GM15510 (cell line): ENCODE results near the gene ZBTB33.

Experiments
- POLR2A ChIP-seq: IDR thresholded peaks from 3 replicates; pipeline ENCODE4 v1.6.1; 2011; ENCODE audit warnings: borderline replicate concordance; ENCODE audit not compliant: insufficient read length; ENCODE audit errors: extremely low read depth

The ZBTB33 gene

GRCh38 chrX:120286733-120287512 lies 36.3 kb downstream of the ZBTB33 start:
- TF ChIP-seq POLR2A = no peak

GRCh38 chrX:120287513-120288112 lies 37.0 kb downstream of the ZBTB33 start:
- no peak for TF ChIP-seq POLR2A

- TF ChIP-seq POLR2A = no peak
Observed at GRCh38 chrX:120290107-120290506, 39.5 kb downstream of the ZBTB33 start.

- TF ChIP-seq POLR2A = no peak
Observed at GRCh38 chrX:120291211-120291610, 40.6 kb downstream of the ZBTB33 start.

- no peak for TF ChIP-seq POLR2A
Observed at GRCh38 chrX:120293015-120293414, 42.4 kb downstream of the ZBTB33 start.

GRCh38 chrX:120294651-120295050 lies 44.0 kb downstream of the ZBTB33 start:
- TF ChIP-seq POLR2A = no peak

GRCh38 chrX:120297923-120298322 lies 47.3 kb downstream of the ZBTB33 start:
- TF ChIP-seq POLR2A = no peak

GRCh38 chrX:120299928-120300327 lies 49.3 kb downstream of the ZBTB33 start:
- no peak for TF ChIP-seq POLR2A

GRCh38 chrX:120301497-120301896 lies 50.9 kb downstream of the ZBTB33 start:
- no peak for TF ChIP-seq POLR2A

- no peak for TF ChIP-seq POLR2A
Observed at GRCh38 chrX:120301960-120302359, 51.3 kb downstream of the ZBTB33 start.

GRCh38 chrX:120302434-120302833 lies 51.8 kb downstream of the ZBTB33 start:
- peak; percentile 46 for TF ChIP-seq POLR2A

- no peak for TF ChIP-seq POLR2A
Observed at GRCh38 chrX:120304256-120304655, 53.6 kb downstream of the ZBTB33 start.

- no peak for TF ChIP-seq POLR2A
Observed at GRCh38 chrX:120305531-120306141, 55.0 kb downstream of the ZBTB33 start.

GRCh38 chrX:120306630-120307029 lies 56.0 kb downstream of the ZBTB33 start:
- no peak for TF ChIP-seq POLR2A
